Activated naive CD8-positive, alpha-beta T cell (primary cell): ENCODE results near the gene PRRT2.
A peak's percentile ranks its signal among the peaks of the same experiment; 100 is the strongest.
"Not testable (repeated sequence)": the region's sequence is repeated elsewhere in the genome, so short reads cannot be mapped to it uniquely, and the experiment has no call there.

Experiments
- H3K27ac Mint-ChIP-seq: one replicate; pipeline ENCODE4 v1.8.0; 2021; ENCODE audit warnings: mixed read lengths
- H3K27me3 Mint-ChIP-seq: one replicate; pipeline ENCODE4 v1.8.0; 2021; ENCODE audit warnings: mixed read lengths
- H3K36me3 Mint-ChIP-seq: one replicate; pipeline ENCODE4 v1.8.0; 2021; ENCODE audit warnings: mixed read lengths
- H3K4me1 Mint-ChIP-seq: one replicate; pipeline ENCODE4 v1.8.0; 2021; ENCODE audit warnings: low read depth, mixed read lengths
- H3K4me3 Mint-ChIP-seq: one replicate; pipeline ENCODE4 v1.8.0; 2021; ENCODE audit warnings: mild to moderate bottlenecking, mixed read lengths
- H3K9me3 Mint-ChIP-seq: one replicate; pipeline ENCODE4 v1.8.0; 2021; ENCODE audit warnings: low read depth, mixed read lengths

Gene PRRT2

DNA sequence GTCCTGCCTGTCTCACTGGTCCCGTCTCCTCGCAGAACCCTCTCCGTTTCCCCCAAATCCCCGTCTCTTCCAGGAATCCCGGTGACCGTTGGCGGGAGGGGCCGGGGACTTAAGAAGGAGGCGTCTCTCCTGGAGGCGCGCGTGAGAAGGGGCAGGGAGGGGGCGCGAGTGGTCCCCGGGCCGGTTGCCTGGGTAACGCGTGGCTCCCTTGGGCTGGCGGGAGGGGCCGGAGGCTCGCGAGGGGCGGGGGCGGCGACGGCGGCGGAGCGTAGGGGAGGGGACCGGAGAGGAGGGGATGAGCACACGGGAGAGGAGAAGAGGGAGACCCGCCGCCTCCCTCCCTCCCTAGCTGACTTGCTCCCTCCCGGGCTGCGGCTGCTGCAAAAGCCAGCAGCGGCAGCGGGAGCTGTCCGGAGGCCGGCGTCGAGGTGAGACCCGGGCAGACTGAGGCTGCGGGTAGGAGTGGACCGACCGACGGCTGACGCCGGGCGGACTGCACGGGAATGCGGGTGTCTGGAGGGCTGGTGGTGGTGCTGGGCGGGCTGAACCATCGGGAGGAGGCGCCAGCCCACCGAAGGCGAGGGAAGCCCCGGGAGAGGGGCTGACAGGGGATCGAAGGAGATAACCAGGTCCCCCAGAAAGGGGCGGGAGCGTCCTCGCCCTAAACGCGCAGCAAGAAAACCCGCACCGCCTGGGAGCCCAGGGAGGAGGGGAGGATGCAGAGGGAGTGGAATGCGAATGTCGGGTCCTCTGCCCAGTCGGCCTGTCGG lies at the start of gene PRRT2:
Gene PRRT2, plus strand, starts transcription at position 298 of the 770 bp plus-strand sequence. CDS start 862 bp downstream, outside the sequence.
- Mint-ChIP-seq H3K27ac (peak within 1 kb of the TSS; percentile 90), H3K9me3 (no peaks in the 10 kb centered on the region), H3K36me3 (peaks cover 7% of the 10 kb centered on the region), H3K4me1 (peaks cover 48% of the 10 kb centered on the region), H3K4me3 (peak within 1 kb of the TSS; percentile 93), H3K27me3 (no peaks in the 10 kb centered on the region)

DNA sequence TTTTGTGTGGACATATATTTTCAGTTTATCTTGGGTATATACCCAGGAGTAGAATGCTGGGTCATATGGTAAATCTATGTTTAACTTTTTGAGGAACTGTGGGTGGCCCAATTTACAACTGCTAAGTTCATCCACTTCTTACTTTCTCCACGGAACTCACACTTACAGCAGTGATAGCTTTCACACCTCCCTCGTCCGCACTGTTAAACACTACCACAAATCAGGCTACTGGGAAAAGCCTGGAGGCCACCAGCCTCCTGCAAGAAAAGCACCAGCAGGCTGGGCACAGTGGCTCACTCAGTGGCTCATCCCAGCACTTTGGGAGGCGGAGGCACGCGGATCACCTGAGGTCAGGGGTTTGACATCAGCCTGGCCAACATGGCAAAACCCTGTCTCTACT lies 48.7 kb upstream of the PRRT2 start:
- Mint-ChIP-seq H3K27ac (no peak overlapping the region), H3K27me3 (no peaks in the 10 kb centered on the region), H3K9me3 (no peaks in the 10 kb centered on the region), H3K4me3 (no peak overlapping the region), H3K4me1 (peaks cover 10% of the 10 kb centered on the region), H3K36me3 (no peaks in the 10 kb centered on the region)

DNA sequence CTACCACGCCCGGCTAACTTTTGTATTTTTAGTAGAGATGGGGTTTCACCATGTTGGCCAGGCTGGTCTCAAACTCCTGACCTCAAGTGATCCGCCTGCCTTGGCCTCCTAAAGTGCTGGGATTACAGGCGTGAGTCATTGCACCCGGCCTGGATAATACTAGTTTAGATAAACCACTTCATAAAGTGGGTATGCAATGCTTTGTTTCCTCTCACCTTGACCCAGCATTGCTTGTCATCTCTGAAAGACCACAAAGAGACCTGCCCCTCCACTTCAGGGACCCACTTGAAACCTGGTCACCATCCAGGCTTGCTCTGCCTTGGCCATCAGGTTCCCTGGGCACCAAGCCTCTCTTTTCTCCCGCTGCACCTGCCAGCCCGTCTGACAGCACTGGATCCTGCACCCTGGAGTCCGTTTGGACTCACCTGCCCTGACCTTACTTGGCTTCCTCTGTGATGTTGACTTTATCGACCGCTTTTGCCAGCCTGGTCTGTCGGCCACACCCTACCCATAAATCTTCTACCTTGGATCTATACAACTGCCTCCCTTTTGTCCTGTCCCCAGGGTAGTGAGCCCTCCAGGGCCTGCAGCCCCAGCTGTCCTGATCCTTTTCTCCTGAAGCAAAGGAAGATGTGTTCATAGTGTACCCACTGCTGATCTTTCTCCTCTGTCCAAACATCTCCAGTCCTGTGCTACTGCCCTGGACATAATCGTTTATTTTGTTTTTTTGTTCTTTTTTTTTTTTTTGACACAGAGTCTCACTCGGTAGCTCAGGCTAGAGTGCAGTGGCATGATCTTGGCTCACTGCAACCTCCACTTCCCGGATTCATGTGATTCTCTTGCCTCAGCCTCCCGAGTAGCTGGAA lies 46.6 kb upstream of the PRRT2 start:
- Mint-ChIP-seq H3K36me3 (no peaks in the 10 kb centered on the region), H3K4me3 (no peak overlapping the region), H3K27me3 (no peaks in the 10 kb centered on the region), H3K9me3 (no peaks in the 10 kb centered on the region), H3K27ac (no peak overlapping the region), H3K4me1 (peaks cover 9% of the 10 kb centered on the region)

DNA sequence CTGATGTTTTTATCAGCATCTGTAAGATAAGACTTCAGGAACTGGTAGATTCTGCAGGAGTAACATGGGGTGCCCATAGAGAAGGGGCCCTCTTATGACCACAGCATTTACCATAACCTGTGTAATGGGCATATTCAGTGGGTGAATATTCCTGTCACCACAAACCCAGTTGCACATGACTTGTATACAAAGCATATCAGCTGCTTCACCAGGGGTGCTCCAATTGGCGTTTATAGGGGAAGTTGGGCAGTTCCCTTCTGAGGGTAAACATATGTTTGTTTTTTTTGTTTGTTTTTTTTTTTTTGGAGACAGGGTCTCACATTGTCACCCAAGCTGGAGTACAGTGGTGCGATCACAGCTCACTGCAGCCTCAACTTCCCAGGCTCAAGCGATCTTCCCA lies 45.4 kb upstream of the PRRT2 start:
- Mint-ChIP-seq H3K4me3 (no peak overlapping the region), H3K27ac (no peak overlapping the region), H3K9me3 (no peaks in the 10 kb centered on the region), H3K4me1 (peaks cover 6% of the 10 kb centered on the region), H3K27me3 (no peaks in the 10 kb centered on the region), H3K36me3 (no peaks in the 10 kb centered on the region)

DNA sequence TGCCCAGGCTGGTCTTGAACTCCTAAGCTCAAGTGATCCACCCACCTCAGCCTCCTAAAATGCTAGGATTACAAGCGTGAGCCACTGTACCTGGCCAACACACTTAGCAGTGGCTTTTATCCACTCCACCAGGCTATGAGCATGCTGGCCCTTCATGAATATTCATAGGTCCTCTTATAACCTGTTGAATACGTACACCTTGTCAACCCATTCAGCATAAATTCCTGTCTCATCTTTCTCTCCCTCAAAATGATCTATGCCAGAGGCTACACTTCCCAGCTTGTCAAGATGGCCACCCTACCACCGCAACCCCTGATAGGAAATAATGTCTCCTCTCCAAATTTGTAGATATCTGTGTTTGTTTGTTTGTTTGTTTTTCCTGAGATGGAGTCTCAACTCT lies 44.9 kb upstream of the PRRT2 start:
- peaks cover 6% of the 10 kb centered on the region for H3K4me1 Mint-ChIP-seq
- no peak overlapping the region for H3K27ac Mint-ChIP-seq
- H3K36me3 Mint-ChIP-seq, result no peaks in the 10 kb centered on the region
- no peaks in the 10 kb centered on the region for H3K27me3 Mint-ChIP-seq
- no peak overlapping the region for H3K4me3 Mint-ChIP-seq
- no peaks in the 10 kb centered on the region for H3K9me3 Mint-ChIP-seq

DNA sequence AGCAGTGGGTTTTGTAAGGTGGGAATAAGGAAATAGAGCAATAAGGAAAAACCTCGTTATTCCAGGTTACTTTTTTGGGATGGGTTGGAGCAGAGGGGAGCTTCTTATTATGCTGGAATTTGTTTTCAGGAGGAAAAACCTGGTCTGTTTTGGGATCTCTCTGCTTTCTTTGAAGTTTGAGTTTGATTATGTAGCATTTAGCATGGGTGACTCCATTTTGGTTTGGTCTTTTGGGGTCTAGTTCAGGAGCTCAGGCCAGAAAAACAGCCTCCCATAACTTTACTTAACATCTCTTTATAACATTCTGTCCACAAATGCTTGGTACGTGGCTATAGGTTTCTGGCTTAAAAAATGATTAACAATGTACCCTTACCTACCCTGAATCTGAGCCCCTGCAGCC lies 42.5 kb upstream of the PRRT2 start:
- Mint-ChIP-seq H3K36me3 (no peaks in the 10 kb centered on the region), H3K4me1 (peaks cover 8% of the 10 kb centered on the region), H3K9me3 (no peaks in the 10 kb centered on the region), H3K27me3 (no peaks in the 10 kb centered on the region), H3K4me3 (no peak overlapping the region), H3K27ac (no peak overlapping the region)

DNA sequence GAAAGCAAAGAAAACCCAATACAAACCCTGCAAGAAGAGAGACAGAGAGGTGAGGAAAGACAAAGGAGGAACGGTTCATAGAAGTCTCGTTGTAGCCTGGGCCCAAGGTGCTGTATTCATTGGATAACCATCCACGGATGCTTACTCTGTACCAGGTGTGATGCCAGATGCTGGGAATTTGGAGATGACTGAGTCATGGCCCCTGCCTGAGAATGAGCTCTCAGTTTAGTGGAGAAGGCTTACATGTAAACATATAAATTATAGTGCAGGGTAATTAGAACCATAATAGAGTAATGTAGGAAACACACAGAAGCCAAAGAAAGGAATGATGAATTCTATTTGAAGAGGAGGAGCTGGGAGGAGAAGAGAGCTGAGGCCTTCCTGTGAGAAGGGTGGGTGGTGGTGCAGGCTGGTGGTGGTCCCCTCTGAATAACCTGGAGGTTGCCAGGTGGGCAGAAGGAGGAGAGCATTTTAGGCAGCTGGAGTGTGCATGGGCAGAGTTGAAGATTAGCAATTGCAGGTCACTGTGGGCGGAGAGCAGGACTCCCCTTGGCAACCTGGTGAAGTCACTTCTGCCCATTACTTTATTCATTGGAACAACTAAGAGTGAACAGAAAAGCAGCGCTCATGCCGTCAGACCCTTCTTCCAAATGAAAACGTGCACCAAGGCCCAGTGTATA lies 41.6 kb upstream of the PRRT2 start:
- no peaks in the 10 kb centered on the region for H3K36me3 Mint-ChIP-seq

DNA sequence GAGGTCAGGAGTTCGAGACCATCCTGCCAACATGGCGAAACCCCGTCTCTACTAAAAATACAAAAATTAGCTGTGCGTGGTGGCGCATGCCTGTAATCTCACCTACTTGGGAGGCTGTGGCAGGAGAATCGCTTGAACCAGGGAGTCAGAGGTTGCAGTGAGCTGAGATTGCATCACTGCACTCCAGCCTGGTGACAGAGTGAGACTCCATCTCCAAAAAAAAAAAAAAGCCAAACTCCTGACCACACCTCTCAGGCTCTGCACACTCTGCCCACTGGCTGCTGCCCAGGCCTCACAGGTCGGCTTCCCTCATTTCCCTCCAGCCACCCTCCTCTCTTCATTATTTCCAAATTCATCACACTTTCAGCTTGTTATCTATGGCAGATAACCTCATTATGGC lies 39.7 kb upstream of the PRRT2 start:
- not testable (repeated sequence) for H3K27me3 Mint-ChIP-seq, H3K4me3 Mint-ChIP-seq

More for the DNA sequence above, 41.6 kb upstream of the PRRT2 start:
- H3K4me3 Mint-ChIP-seq, result no peak overlapping the region
- H3K27me3 Mint-ChIP-seq, result no peaks in the 10 kb centered on the region
- no peaks in the 10 kb centered on the region for H3K9me3 Mint-ChIP-seq
- H3K27ac Mint-ChIP-seq, result no peak overlapping the region
- peaks cover 10% of the 10 kb centered on the region for H3K4me1 Mint-ChIP-seq

DNA sequence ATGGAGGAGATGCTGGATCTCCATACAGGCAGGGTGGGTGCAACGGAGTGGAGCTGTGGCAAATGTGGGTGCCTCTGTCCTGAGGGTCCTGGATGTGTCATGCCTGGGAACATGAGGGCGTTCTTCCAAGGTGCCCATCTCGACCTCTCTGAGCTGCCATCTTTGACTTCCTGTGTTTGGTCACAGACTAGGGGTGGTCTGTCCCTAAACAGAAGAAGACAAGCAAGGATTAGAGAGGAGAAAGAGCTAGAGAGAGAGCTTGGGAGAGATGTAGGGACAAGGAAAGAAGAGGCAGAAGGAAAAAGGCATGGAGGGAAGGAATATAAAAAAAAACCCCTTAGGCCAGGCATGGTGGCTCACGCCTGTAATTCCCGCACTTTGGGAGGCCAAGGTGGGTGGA lies 37.3 kb upstream of the PRRT2 start:
- no peak overlapping the region for H3K4me3 Mint-ChIP-seq
- no peaks in the 10 kb centered on the region for H3K36me3 Mint-ChIP-seq
- H3K4me1 Mint-ChIP-seq, result peaks cover 8% of the 10 kb centered on the region
- H3K9me3 Mint-ChIP-seq, result no peaks in the 10 kb centered on the region
- H3K27ac Mint-ChIP-seq, result no peak overlapping the region
- no peaks in the 10 kb centered on the region for H3K27me3 Mint-ChIP-seq

More for the DNA sequence above, 39.7 kb upstream of the PRRT2 start:
- not testable (repeated sequence) for H3K9me3 Mint-ChIP-seq, H3K36me3 Mint-ChIP-seq, H3K4me1 Mint-ChIP-seq, H3K27ac Mint-ChIP-seq

DNA sequence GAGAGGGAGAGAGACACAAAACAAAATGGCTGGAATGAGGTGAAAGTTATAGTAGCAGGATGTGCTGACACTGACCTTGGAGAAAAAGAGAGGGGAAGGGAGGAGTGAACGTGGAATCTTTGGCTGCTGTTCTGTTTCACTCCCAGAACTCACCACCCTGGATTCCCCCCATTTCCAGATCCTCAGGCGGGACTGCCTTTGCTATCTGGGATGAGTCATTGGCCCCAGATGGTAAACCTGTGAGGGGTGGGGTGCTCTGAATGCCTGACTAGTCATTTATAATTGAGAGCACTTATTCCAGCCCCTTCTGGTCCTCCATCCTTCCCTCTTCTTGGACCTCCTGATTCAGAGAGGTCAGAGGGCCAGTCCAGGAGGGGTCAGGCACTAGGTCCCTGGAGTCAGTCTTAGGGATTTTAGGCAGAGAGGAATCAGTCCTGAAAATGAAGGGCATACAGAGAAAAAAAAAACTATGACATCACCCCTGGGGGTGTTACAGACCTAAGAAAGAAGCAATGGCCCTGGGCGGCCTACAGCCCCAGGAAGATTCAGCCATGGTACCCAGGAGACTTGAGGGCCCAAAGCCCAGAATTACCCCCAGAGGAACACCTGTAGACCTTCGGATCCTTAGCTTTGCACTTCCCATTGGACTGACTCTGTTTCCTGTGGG lies 36.1 kb upstream of the PRRT2 start:
- H3K36me3 Mint-ChIP-seq, result peaks cover under 1% of the 10 kb centered on the region
- H3K27ac Mint-ChIP-seq, result no peak overlapping the region
- no peak overlapping the region for H3K4me3 Mint-ChIP-seq
- H3K4me1 Mint-ChIP-seq, result peaks cover 5% of the 10 kb centered on the region
- H3K27me3 Mint-ChIP-seq, result no peaks in the 10 kb centered on the region
- H3K9me3 Mint-ChIP-seq, result no peaks in the 10 kb centered on the region

DNA sequence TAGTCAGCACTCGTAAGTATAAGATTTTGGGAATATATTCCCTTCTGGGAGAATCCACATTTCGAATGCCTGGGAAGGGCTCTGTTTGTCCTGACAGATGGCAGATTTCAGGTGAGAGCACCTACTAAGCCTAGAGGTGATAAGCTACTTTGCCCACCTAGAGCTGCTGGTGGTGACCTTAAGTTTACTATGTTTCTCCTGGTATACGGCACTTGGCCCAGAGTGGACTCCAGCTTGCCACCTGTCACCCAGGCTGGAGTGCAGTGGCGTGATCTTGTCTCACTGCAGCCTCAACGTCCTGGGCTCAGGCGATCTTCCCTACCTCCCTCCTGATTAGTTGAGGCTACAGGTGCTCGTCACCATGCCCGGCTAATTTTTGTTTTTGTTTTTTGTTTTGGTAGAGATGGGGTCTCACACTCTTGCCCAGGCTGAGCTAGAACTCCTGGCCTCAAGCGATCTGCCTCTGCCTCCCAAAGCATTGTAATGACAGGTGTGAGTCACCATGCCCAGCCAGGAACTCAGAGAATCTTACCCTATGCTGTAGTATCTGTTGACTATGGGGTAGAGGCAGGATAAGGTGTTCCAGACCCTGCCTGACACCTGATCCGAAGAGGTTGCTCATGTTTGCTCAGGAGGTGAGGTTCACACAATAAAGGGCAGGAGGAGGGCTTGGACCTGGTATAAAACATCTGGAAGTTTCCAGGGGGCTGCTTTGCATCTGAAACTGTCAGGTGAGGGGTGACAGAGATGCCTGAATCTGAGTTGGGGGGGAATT lies 34.2 kb upstream of the PRRT2 start, which contains the start of gene ZG16:
Gene ZG16, plus strand, starts transcription at position 681 of the 775 bp plus-strand sequence. CDS start 1,011 bp downstream, outside the sequence.
- peaks cover 4% of the 10 kb centered on the region for H3K36me3 Mint-ChIP-seq
- H3K9me3 Mint-ChIP-seq, result no peaks in the 10 kb centered on the region
- no peak within 1 kb of the TSS for H3K4me3 Mint-ChIP-seq
- H3K27ac Mint-ChIP-seq, result no peak within 1 kb of the TSS
- peaks cover 6% of the 10 kb centered on the region for H3K4me1 Mint-ChIP-seq
- H3K27me3 Mint-ChIP-seq, result no peaks in the 10 kb centered on the region

DNA sequence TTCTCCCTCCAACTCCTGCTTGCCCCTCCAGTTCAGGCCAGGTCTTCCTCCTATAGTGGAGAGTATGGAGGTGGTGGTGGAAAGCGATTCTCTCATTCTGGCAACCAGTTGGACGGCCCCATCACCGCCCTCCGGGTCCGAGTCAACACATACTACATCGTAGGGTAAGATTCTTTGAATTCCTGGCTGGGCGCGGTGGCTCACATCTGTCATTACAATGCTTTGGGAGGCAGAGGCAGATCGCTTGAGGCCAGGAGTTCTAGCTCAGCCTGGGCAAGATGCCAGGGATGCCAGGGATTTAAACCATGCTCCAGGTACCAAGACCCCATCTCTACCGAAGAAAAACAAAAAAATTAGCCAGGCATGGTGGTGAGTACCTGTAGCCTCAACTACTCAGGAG lies 32.5 kb upstream of the PRRT2 start:
- no peak overlapping the region for H3K27ac Mint-ChIP-seq
- peaks cover 4% of the 10 kb centered on the region for H3K36me3 Mint-ChIP-seq
- no peaks in the 10 kb centered on the region for H3K9me3 Mint-ChIP-seq
- no peaks in the 10 kb centered on the region for H3K27me3 Mint-ChIP-seq
- H3K4me3 Mint-ChIP-seq, result no peak overlapping the region
- H3K4me1 Mint-ChIP-seq, result peaks cover 14% of the 10 kb centered on the region

DNA sequence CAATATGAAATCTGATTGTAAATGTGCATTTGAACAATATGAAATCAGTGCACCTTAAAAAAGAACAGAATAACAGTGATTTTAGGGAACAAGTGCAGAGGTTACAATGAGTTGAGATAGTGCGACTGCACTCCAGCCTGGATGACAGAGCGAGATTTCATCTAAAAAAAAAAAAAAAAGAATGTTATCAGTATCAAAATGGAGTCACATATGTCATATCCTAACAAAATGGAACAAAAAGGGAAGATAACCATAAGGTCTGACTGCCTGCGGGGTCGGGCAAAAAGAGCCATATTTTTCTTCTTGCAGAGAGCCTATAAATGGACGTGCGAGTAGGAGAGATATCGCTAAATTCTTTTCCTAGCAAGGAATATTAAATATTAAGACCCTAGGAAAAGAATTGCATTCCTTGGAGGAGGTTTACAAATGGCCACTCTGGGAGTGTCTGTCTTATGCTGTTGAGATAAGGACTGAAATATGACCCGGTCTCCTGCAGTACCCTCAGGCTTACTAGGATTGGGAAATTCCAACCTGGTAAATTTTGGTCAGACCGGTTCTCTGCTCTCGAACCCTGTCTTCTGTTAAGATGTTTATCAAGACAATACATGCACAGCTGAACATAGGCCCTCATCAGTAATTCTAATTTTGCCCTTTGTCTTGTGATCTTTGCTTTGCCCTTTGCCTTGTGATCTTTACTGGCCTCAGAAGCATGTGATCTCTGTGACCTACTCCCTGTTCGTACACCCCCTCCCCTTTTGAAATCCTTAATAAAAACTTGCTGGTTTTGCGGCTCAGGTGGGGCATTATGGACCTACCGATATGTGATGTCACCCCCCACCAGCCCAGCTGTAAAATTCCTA lies 28.7 kb upstream of the PRRT2 start:
- not testable (repeated sequence) for H3K27ac Mint-ChIP-seq, H3K36me3 Mint-ChIP-seq, H3K4me3 Mint-ChIP-seq, H3K27me3 Mint-ChIP-seq, H3K9me3 Mint-ChIP-seq
- peaks cover 23% of the 10 kb centered on the region for H3K4me1 Mint-ChIP-seq
